ENCODE results near the gene CRAMP1.

Gene CRAMP1

DNA sequence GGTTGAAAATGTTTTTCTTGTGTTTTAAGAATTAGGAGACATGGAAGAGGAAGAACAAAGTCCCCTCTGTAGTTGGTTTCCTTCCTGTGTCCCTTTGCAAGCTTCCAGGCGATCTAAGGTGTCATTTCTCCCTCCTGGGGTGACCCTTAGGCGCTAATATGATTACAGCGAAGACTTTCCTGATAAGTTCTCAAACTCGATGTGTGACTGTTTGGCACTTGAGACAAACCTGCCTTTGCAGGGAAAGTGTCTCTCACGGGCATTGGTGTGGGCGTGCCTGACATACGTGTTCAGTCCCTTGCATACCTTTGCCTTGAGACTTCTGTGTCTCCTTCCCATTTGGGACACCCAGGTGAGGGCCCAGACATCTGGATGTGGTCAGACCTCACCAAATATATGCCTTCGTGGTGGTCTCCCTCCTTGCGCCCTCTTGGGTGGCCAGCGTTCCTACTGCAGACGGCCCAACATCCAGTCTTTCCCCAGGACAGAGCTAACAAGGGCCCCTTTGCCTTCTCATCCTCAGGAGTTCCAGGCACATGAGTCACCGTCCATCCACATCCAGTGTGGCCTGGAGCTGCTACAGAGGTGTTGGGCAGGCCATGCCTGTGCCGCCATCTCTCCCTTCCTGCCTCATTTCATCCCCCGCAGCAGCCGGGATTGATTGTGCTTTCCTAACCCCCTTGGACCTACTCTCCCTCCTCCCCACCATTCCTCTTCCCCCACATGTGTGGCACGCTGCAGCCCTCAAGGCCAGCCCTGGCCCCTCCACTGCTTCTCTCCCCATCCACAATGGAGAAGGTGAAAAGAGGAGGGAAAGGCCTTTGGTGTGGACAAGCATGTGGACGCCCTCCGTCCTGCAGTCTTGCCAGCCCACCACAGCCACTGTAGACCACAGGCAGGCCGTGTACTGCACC is 62.8 kb downstream of the CRAMP1 start:
- Mint-ChIP-seq H3K4me3 (no peak overlapping the region), H3K36me3 (ENCODE audit: low read depth) (peaks cover 53% of the 10 kb centered on the region), H3K9me3 (no peaks in the 10 kb centered on the region), H3K27ac (no peak overlapping the region), H3K27me3 (ENCODE audit: low read depth) (peaks cover 3% of the 10 kb centered on the region), H3K4me1 (peaks cover 7% of the 10 kb centered on the region)
- TF ChIP-seq CTCF (IDR thresholded peaks at IDR 0.05; ENCODE audit: unreplicated experiment in 3 of 3), result no peak

GRCh38 chr16:1676661-1677060 is 64.5 kb downstream of the CRAMP1 start:
- H3K27ac Mint-ChIP-seq, result no peak overlapping the region
- H3K4me1 Mint-ChIP-seq, result peaks cover 7% of the 10 kb centered on the region
- H3K9me3 Mint-ChIP-seq, result no peaks in the 10 kb centered on the region
- peaks cover 49% of the 10 kb centered on the region for H3K36me3 Mint-ChIP-seq (ENCODE audit: low read depth)
- no peak for TF ChIP-seq CTCF (IDR thresholded peaks at IDR 0.05; ENCODE audit: unreplicated experiment in 3 of 3)
- peak overlapping the region; percentile 81 to 86 (median 82) for H3K4me3 Mint-ChIP-seq
- peaks cover 3% of the 10 kb centered on the region for H3K27me3 Mint-ChIP-seq (ENCODE audit: low read depth)

- no peak for TF ChIP-seq CTCF (IDR thresholded peaks at IDR 0.05; ENCODE audit: unreplicated experiment in 3 of 3)
- Mint-ChIP-seq H3K4me1 (peaks cover 7% of the 10 kb centered on the region), H3K27me3 (ENCODE audit: low read depth) (peaks cover 3% of the 10 kb centered on the region), H3K9me3 (no peaks in the 10 kb centered on the region), H3K4me3 (peak overlapping the region; percentile 81 to 86 (median 82)), H3K36me3 (ENCODE audit: low read depth) (peaks cover 45% of the 10 kb centered on the region), H3K27ac (no peak overlapping the region)
Observed at GRCh38 chr16:1677339-1677738, 65.2 kb downstream of the CRAMP1 start.

- Mint-ChIP-seq H3K9me3 (no peaks in the 10 kb centered on the region), H3K27me3 (ENCODE audit: low read depth) (peaks cover 3% of the 10 kb centered on the region), H3K27ac (peak within 1 kb of the TSS; percentile 23 to 86 (median 48)), H3K4me3 (peak within 1 kb of the TSS; percentile 93 to 96 (median 94)), H3K4me1 (peaks cover 7% of the 10 kb centered on the region), H3K36me3 (ENCODE audit: low read depth) (peaks cover 39% of the 10 kb centered on the region)
- TF ChIP-seq CTCF (IDR thresholded peaks at IDR 0.05; ENCODE audit: unreplicated experiment in 3 of 3), result no peak
Observed at GRCh38 chr16:1677942-1678499, 65.9 kb downstream of the CRAMP1 start, which contains the start of gene JPT2. JPT2 (plus strand) TSS chr16:1678279; CDS start chr16:1678313, 34 bp downstream.

GRCh38 chr16:1678500-1679098 is 66.4 kb downstream of the CRAMP1 start:
- Mint-ChIP-seq H3K4me1 (peaks cover 7% of the 10 kb centered on the region), H3K36me3 (ENCODE audit: low read depth) (peaks cover 36% of the 10 kb centered on the region), H3K27me3 (ENCODE audit: low read depth) (peaks cover 3% of the 10 kb centered on the region), H3K4me3 (peak overlapping the region; percentile 93 to 96 (median 94)), H3K9me3 (no peaks in the 10 kb centered on the region), H3K27ac (peak overlapping the region; percentile 23 to 86 (median 48))
- TF ChIP-seq CTCF (IDR thresholded peaks at IDR 0.05; ENCODE audit: unreplicated experiment in 3 of 3), result no peak
